GM12874 (cell line): ENCODE data around the gene SDK2.

Experiments used
- TF ChIP-seq, protein P1 (sequence below): IDR thresholded peaks from 2 replicates; pipeline ENCODE4 v1.5.1; 2011; ENCODE audit warnings: low read depth, mild to moderate bottlenecking, control low read depth, low read length, moderate library complexity; ENCODE audit not compliant: insufficient read depth

The SDK2 gene

DNA sequence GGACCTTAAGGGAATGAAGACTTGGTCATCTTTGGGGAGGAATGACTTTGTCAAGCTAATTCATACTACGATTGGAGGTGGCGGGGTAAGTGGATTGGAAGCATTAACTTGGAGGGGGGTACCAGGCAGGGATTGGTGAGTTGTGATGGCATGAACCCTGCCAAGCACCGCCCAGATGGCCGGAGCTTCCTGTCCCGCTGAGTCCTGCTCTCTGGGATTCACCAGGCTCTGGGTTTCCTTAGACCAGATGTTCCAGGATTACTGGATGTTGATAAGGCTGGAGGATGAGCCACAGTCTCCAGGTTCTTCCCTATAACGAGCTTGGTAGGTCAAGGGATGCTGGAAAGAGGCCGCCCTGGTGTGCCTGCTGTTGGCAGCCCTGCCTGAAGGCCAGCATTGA lies 154.9 kb downstream of the SDK2 start:
- TF ChIP-seq, protein P1, sequence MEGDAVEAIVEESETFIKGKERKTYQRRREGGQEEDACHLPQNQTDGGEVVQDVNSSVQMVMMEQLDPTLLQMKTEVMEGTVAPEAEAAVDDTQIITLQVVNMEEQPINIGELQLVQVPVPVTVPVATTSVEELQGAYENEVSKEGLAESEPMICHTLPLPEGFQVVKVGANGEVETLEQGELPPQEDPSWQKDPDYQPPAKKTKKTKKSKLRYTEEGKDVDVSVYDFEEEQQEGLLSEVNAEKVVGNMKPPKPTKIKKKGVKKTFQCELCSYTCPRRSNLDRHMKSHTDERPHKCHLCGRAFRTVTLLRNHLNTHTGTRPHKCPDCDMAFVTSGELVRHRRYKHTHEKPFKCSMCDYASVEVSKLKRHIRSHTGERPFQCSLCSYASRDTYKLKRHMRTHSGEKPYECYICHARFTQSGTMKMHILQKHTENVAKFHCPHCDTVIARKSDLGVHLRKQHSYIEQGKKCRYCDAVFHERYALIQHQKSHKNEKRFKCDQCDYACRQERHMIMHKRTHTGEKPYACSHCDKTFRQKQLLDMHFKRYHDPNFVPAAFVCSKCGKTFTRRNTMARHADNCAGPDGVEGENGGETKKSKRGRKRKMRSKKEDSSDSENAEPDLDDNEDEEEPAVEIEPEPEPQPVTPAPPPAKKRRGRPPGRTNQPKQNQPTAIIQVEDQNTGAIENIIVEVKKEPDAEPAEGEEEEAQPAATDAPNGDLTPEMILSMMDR, result no peak

DNA sequence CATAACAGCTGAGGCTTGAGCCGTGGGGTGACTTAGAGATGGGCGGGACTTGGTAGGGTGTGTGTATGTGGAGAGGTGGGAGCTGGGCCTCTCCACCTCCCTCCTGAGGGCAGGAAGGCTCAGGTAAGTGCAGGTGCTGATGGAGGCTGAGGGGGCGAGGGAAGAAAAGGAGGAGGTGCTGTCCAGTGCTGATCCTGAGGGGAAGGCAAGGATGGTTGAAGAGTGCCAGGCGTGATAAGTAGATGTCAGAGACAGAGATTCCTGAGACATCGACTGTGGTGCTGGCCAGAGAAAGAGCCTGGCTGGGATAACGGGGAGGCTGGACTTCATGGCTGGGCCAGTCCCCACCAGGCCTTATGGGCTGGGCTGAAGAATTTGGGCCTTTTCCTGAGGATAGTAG lies 159.1 kb downstream of the SDK2 start:
- TF ChIP-seq, protein P1, result no peak

DNA sequence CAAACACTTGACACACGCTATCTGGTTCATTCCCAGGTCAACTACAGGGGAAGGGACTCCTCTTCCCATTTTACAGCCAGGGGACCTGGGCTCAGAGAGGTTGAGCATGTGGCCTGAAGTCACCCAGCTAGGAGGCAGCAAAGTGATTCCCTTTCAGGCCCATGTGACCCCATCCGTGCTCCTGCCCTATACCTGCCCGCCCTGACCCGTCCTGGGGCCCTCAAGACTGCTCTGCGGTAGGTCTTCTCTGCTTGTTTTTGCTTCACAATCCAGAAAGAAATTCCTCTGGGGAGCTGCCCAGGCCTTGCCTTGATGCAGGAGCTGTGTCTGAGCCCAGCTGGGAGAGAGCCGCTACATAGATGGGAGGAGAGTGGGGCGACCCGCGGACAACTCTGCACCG lies 161.4 kb downstream of the SDK2 start:
- TF ChIP-seq, protein P1, result no peak

DNA sequence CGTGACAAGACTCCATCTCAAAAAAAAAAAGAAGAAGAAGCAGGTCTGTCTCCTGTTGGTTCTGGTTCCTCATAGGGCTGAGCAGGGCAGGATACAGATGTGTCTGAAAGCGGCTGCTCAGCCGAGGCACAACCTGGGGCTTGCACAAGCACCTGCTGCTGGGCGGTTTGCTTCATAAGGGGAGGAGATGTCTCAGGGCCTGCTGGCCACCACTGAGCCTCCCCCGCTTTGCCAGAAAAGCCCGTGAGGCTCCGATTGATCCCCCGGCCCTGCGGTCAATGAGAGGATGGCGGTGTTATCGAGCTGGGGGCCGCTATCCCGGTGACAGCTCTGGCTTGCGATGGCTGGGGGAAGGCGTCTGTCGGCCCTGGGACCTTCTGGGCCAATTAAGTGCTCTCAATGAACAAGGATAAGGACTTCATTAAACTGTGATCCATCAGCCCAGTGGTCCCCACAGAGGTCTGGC lies 162.0 kb downstream of the SDK2 start:
- TF ChIP-seq, protein P1, result no peak

DNA sequence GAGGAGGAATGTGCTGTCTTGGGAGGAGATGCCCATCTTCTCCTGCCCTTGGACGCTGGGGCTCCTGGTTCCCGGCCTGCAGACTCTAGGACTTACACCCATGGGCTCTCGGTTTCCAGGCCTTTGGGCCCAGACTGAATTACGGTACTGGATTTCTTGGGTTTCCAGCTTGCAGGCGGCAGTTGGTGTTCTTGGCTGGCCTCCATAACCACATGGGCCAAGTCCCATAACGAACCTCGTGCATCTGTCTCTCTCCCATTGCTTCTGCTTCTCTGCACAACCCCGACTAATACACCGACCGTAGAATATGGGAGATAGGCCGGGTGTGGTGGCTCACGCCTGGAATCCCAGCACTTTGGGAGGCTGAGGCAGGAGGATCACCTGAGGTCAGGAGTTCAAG lies 162.6 kb downstream of the SDK2 start:
- TF ChIP-seq, protein P1, result no peak

DNA sequence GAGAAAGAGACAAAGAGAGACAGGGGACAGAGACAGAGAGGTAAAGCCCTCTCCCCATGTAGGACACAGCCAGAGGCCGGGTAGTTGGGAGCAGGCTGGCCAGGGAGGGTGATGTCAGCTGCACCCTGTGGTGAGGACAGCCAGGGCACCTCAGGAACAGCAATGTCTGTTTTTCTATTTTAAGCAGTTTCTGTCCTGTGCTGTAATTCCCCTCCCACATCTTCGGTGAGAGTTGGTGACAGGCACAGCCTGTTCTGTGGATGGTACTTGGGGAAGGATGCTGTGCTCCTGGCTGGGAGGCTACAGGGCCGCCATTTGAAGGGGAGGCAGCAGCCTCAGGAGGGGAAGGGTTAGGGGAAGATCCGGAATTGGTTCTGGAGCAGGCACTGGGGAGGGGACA lies 163.5 kb downstream of the SDK2 start:
- TF ChIP-seq, protein P1, result no peak

DNA sequence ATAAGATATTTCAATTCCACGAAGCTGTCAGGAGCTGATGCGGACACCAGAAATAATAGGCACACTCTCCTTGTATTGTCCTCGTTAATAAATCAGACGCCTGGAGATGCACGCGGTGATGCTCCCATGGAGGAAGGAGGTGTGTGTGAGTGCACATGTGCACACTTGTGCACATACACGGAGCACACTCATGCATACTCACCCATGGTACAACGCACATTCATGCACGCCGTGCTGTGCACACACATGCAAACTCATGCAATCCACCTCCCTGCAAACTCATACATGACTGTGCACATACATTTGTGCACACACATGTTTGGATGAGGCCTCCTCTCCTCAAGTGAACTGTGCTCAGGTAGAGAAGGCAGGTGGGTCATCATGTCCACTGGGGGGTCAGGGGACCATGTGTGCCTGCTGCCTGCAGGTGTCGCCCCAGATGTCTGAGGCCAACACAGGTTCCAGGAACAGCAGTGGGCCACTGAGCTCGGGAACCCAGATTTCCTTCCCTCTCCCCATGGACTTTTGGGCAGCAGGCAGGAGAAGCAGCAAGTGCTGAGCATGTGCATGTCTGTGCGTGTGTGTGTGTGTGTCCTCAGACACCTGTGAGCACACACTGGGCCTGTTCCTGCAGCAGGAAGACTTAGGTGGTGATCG lies 165.3 kb downstream of the SDK2 start:
- TF ChIP-seq, protein P1, result peak; percentile 39
